ENCODE results near the gene DUXB.

DUXB gene, protein sequence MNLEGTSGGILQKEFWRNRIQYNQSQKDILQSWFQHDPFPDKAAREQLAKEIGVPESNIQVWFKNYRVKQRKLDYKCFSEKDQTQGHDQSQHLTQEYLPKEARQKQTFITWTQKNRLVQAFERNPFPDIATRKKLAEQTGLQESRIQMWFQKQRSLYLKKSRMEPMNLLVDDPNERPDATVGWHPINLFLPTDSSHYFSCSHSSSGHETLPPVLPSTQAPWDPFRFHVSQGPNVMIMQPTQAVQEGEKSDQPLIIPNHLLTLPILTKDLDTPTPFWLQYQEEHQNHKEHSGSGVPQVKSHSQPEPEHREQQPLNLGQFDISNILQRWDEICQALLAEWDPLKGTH

DNA sequence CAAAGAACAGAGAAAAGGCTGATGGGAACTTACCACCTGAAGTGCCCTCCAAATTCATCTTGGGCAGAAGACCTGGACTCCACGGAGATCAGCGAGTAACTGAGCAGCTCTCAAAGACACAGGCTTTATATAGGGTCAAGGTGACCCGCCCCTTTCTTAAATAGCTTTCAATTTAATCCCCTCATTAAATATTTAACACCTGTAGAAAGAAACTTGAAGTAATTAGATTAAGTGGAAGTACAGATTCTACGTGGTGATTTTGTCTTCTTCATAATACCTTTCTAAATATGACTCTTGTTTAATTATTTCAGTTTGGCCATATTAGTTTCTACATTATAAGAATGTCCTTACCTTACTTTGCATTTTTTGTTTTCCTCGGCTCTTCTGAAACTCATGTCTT lies at the start of gene DUXB:
Gene DUXB (minus strand): TSS at position 101 of the 400 bp plus-strand sequence. CDS start 43 bp downstream, at position 58.
- Histone ChIP-seq H3K4me1 (ENCODE audit: insufficient read depth, low read length) (no peaks in the 10 kb centered on the region), H3K27ac (ENCODE audit: low read depth, low read length) (no peak within 1 kb of the TSS), H3K36me3 (ENCODE audit: insufficient read depth, low read length) (no peaks in the 10 kb centered on the region), H3K4me3 (ENCODE audit: low read depth in 1 of 2, low read length in 2 of 2) (no peak within 1 kb of the TSS), H3K9me3 (ENCODE audit: low read length) (no peaks in the 10 kb centered on the region), H3K9ac (ENCODE audit: low read length) (no peak within 1 kb of the TSS), H3K27me3 (ENCODE audit: control insufficient read depth in 1 of 2, insufficient read depth in 2 of 2, low read length in 2 of 2) (no peaks in the 10 kb centered on the region)

DNA sequence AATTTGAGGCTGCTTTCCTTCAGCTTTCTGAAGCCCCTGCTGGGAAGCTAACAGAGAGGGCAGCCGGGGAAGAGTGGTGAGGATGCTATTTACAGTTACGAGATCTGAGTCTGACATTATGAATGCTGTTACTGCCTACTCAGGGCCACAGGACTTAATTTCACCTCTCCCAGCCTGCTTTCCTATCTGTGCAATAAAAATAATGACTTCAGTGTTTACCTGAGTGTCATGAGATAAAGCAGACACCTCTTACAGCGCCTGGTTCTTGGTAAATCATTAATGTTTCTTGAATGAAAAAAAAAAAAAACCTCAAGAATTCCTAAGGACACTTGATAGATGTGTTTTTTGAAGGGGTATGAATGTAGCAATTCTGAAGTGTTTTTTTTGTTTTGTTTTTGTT lies 49.3 kb upstream of the DUXB start:
- Histone ChIP-seq H3K27me3 (ENCODE audit: control insufficient read depth in 1 of 2, insufficient read depth in 2 of 2, low read length in 2 of 2) (no peaks in the 10 kb centered on the region), H3K9ac (ENCODE audit: low read length) (no peak overlapping the region), H3K9me3 (ENCODE audit: low read length) (no peaks in the 10 kb centered on the region), H3K4me1 (ENCODE audit: insufficient read depth, low read length) (no peaks in the 10 kb centered on the region), H3K36me3 (ENCODE audit: insufficient read depth, low read length) (no peaks in the 10 kb centered on the region), H3K4me3 (ENCODE audit: low read depth in 1 of 2, low read length in 2 of 2) (no peak overlapping the region), H3K27ac (ENCODE audit: low read depth, low read length) (no peak overlapping the region)

DNA sequence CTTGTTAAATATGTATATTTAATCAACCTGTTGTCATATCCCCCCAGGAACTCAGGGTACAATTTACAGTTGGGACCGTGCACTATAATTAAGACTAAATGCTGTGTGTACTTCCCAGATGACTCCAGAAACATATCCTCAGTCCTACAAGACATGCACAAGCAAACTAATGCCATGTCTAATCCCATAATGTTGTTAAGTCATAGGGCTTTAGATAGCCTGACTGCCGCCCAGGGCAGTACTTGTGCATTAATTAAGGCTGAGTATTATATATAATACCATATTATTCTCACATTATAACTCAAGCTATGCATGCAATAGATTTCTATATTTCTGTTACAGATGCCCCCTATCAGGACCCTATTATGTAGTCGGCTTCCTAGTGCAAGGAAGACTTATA lies 45.1 kb upstream of the DUXB start:
- Histone ChIP-seq H3K27me3 (ENCODE audit: control insufficient read depth in 1 of 2, insufficient read depth in 2 of 2, low read length in 2 of 2) (no peaks in the 10 kb centered on the region), H3K27ac (ENCODE audit: low read depth, low read length) (no peak overlapping the region), H3K4me3 (ENCODE audit: low read depth in 1 of 2, low read length in 2 of 2) (no peak overlapping the region), H3K4me1 (ENCODE audit: insufficient read depth, low read length) (no peaks in the 10 kb centered on the region), H3K36me3 (ENCODE audit: insufficient read depth, low read length) (no peaks in the 10 kb centered on the region), H3K9ac (ENCODE audit: low read length) (no peak overlapping the region), H3K9me3 (ENCODE audit: low read length) (no peaks in the 10 kb centered on the region)

DNA sequence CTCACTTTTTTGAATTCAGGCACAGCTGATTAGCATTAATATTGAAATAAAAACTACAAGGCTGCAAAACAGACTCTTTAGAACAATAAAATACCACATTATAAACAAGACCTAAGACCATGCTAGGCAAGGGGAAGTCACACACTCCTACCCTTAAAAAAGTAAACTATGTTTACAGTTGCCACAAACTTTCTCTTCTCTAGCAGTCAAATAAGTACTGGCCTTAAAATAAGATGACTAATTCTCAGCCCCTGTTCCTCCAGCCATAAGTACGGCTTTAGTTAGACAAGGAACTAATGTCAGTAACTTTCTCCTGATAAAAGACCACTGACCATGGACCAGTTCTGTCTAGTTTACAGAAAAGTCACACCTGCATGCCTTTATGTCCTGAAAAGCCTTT lies 44.6 kb upstream of the DUXB start:
- no peak overlapping the region for H3K9ac ChIP-seq (ENCODE audit: low read length)

DNA sequence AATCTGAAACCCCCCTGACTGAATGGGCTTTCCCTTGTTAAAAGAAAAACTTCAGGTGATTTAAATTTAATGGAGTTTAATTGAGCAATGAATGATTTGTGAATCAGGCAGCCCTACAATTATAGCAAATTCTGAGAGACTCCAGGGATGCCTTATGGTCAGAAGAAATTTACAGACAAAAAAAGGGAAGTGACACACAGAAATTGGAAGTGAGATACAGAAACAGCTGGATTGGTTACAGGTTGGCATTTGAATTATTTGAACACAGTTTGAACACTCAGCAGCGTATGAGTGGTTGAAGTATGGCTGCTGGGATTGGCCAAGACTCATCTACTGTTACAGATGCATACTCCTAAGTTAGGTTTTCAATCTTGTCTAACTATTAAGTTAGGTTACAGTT lies 44.0 kb upstream of the DUXB start:
- H3K36me3 ChIP-seq (ENCODE audit: insufficient read depth, low read length): no peaks in the 10 kb centered on the region
- no peaks in the 10 kb centered on the region for H3K4me1 ChIP-seq (ENCODE audit: insufficient read depth, low read length)
- no peaks in the 10 kb centered on the region for H3K27me3 ChIP-seq (ENCODE audit: control insufficient read depth in 1 of 2, insufficient read depth in 2 of 2, low read length in 2 of 2)
- no peak overlapping the region for H3K4me3 ChIP-seq (ENCODE audit: low read depth in 1 of 2, low read length in 2 of 2)
- no peaks in the 10 kb centered on the region for H3K9me3 ChIP-seq (ENCODE audit: low read length)
- no peak overlapping the region for H3K9ac ChIP-seq (ENCODE audit: low read length)
- H3K27ac ChIP-seq (ENCODE audit: low read depth, low read length): no peak overlapping the region

More for the DNA sequence above, 44.6 kb upstream of the DUXB start:
- Histone ChIP-seq H3K27ac (ENCODE audit: low read depth, low read length) (no peak overlapping the region), H3K4me1 (ENCODE audit: insufficient read depth, low read length) (no peaks in the 10 kb centered on the region), H3K4me3 (ENCODE audit: low read depth in 1 of 2, low read length in 2 of 2) (no peak overlapping the region), H3K27me3 (ENCODE audit: control insufficient read depth in 1 of 2, insufficient read depth in 2 of 2, low read length in 2 of 2) (no peaks in the 10 kb centered on the region), H3K9me3 (ENCODE audit: low read length) (no peaks in the 10 kb centered on the region), H3K36me3 (ENCODE audit: insufficient read depth, low read length) (no peaks in the 10 kb centered on the region)

DNA sequence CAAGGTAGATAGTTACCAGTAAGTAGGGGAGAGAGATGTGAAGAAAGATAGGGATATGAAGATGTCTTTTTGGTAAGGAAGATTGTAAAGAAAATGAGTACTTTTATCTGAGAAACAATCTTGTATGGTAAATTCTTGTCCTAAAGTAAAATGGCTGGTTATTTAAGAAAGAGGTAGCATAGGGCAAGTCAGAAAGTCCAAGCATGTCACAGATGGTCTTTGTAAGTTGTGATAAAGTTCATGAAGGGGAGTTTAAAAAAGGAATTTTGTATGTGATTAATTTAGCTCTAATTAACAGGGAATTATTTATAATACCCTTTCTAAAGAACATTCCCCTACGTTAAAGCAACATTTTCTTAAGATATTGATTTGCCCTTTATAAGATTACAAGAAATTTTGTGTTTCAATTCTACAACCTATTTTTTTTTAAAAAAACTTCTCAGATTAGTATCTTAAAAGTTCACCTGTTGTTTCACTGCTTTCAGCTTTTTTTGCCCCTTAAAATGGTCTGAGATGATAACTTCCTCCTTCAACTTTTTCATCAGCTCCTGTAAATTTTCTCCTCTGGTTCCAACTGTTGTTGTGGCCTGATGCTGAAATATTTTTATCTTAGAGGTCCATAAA lies 41.3 kb upstream of the DUXB start:
- Histone ChIP-seq H3K27ac (ENCODE audit: low read depth, low read length) (no peak overlapping the region), H3K9ac (ENCODE audit: low read length) (no peak overlapping the region), H3K4me1 (ENCODE audit: insufficient read depth, low read length) (no peaks in the 10 kb centered on the region), H3K27me3 (ENCODE audit: control insufficient read depth in 1 of 2, insufficient read depth in 2 of 2, low read length in 2 of 2) (no peaks in the 10 kb centered on the region), H3K36me3 (ENCODE audit: insufficient read depth, low read length) (no peaks in the 10 kb centered on the region), H3K4me3 (ENCODE audit: low read depth in 1 of 2, low read length in 2 of 2) (no peak overlapping the region), H3K9me3 (ENCODE audit: low read length) (no peaks in the 10 kb centered on the region)

DNA sequence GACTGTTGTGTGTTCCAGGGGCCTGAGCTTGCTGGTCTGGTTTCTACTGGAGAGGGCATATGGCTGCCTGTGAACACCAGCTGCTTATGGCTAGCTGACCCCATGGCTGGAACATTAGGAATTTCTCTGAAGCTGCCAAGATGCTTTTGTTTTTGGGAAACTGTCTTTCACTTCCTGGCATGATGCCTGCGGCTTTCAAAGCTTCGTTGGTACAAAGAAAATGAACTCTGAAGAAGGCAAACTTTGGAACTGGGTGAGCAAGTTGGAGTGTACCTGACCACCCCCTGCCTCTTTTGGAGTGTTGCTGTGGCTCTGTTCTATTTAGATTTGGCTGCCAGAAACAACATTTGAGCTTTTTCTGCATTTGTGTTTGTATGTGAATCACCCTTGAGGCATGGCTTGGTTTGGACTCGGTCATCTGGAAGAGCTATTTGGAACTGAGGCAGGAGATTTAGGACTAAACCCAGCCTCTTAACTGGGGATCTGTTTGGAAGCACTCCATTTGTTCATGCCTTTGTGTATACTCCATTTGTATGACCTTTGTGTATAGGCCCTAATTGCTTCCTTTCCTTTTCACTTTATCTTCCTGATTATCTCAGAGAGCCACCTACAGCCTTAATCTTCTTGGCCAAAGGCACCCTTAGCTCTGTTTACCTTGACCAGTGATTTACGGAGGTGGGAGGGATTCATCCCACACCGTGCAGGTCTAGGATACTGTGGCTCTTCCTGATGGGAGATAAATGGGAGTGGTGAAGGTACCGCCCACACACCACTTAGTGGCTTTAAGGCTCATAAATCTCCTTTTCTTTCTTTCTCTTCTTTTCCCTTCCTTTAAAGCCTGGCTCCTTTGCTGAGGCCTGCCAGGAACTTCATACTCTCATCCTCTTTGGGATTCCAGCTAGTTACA lies 32.3 kb upstream of the DUXB start:
- peak overlapping the region; percentile 57 for H3K27ac ChIP-seq (ENCODE audit: low read depth, low read length)
- H3K4me1 ChIP-seq (ENCODE audit: insufficient read depth, low read length): peaks cover 20% of the 10 kb centered on the region
- H3K27me3 ChIP-seq (ENCODE audit: control insufficient read depth in 1 of 2, insufficient read depth in 2 of 2, low read length in 2 of 2): no peaks in the 10 kb centered on the region
- H3K36me3 ChIP-seq (ENCODE audit: insufficient read depth, low read length): no peaks in the 10 kb centered on the region
- no peak overlapping the region for H3K9ac ChIP-seq (ENCODE audit: low read length)
- H3K4me3 ChIP-seq (ENCODE audit: low read depth in 1 of 2, low read length in 2 of 2): peak overlapping the region in 1 of 2 donors; percentile 19
- no peaks in the 10 kb centered on the region for H3K9me3 ChIP-seq (ENCODE audit: low read length)

DNA sequence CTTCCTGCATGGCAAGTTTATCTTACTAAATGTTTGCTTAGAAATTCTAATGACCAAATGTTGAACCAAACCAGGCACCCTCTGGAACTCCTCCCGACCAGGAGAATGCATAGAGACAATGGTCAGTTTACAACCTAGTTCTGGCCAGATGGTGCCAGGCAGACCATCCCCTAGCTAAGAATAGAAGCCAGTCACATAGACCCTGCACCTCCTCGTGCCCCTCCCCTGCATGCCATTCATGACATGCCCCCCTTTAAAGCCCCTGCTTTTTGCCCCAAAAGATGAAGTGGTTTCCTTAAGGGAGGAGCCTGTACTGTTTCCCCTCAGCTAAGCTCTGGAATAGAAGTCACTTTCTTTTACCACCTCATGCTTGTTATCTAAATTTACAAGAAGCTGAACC lies 31.6 kb upstream of the DUXB start:
- Histone ChIP-seq H3K9ac (ENCODE audit: low read length) (no peak overlapping the region), H3K9me3 (ENCODE audit: low read length) (no peaks in the 10 kb centered on the region), H3K27me3 (ENCODE audit: control insufficient read depth in 1 of 2, insufficient read depth in 2 of 2, low read length in 2 of 2) (no peaks in the 10 kb centered on the region), H3K36me3 (ENCODE audit: insufficient read depth, low read length) (no peaks in the 10 kb centered on the region), H3K4me3 (ENCODE audit: low read depth in 1 of 2, low read length in 2 of 2) (peak overlapping the region in 1 of 2 donors; percentile 19), H3K4me1 (ENCODE audit: insufficient read depth, low read length) (peaks cover 20% of the 10 kb centered on the region), H3K27ac (ENCODE audit: low read depth, low read length) (peak overlapping the region; percentile 57)

DNA sequence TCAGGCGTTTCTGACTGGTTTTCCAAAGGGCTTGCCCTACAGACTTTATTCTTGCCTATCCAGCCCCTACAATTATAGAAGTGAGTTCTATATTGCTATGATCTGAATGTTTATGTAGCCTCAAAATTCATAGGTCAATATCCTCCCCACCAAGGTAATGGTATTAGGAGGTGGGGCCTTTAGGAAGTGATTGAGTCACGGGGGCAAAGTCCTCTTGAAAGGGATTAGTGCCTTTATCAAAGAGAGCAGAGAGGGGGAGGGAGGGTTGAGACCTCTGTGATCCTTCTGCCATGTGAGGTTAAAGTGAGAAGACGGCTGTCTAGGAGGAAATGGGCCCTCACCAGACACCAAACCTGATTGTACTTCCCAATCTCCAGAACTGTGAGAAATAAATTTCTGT lies 26.0 kb upstream of the DUXB start:
- Histone ChIP-seq H3K4me1 (ENCODE audit: insufficient read depth, low read length) (no peaks in the 10 kb centered on the region), H3K27me3 (ENCODE audit: control insufficient read depth in 1 of 2, insufficient read depth in 2 of 2, low read length in 2 of 2) (no peaks in the 10 kb centered on the region), H3K9me3 (ENCODE audit: low read length) (no peaks in the 10 kb centered on the region), H3K4me3 (ENCODE audit: low read depth in 1 of 2, low read length in 2 of 2) (no peak overlapping the region), H3K9ac (ENCODE audit: low read length) (no peak overlapping the region), H3K36me3 (ENCODE audit: insufficient read depth, low read length) (no peaks in the 10 kb centered on the region), H3K27ac (ENCODE audit: low read depth, low read length) (no peak overlapping the region)

DNA sequence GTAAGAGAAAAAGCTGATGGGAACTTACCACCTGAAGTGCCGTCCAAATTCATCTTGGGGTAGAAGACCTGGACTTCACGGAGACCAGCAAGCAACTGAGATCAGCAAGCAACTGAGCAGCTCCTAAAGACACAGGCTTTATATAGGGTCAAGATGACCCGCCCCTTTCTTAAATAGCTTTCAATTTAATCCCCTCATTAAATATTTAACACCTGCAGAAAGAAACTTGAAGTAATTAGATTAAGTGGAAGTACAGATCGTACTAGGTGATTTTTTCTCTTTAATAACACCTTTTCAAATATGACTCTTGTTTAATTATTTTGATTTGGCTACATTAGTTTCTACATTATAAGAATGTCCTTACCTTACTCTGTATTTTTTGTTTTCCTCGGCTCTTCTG lies 25.1 kb upstream of the DUXB start, which contains the start of gene CPHXL:
Gene CPHXL (minus strand): TSS at position 101 of the 400 bp plus-strand sequence. CDS start 48 bp downstream, at position 53.
- Histone ChIP-seq H3K27me3 (ENCODE audit: control insufficient read depth in 1 of 2, insufficient read depth in 2 of 2, low read length in 2 of 2) (no peaks in the 10 kb centered on the region), H3K4me1 (ENCODE audit: insufficient read depth, low read length) (no peaks in the 10 kb centered on the region), H3K27ac (ENCODE audit: low read depth, low read length) (no peak within 1 kb of the TSS), H3K9me3 (ENCODE audit: low read length) (no peaks in the 10 kb centered on the region), H3K9ac (ENCODE audit: low read length) (no peak within 1 kb of the TSS), H3K36me3 (ENCODE audit: insufficient read depth, low read length) (no peaks in the 10 kb centered on the region), H3K4me3 (ENCODE audit: low read depth in 1 of 2, low read length in 2 of 2) (no peak within 1 kb of the TSS)

DNA sequence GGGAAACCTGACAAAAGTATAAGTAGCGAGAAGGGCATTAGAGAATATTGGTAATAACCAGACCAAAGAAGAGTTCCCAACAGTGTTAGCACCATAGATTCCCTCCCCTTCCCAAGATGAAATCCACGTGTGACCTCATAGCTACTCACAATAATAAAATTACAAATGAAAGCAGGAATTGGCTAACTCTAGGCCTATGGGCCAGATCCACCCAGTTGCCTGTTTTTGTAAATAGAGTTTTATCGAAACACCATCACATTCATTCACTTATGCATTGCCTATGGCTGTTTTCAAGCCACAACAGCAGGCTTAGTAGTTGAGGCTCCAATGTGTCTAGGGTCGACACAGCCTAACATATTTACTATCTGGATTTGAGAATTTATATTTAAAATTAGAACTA lies 17.2 kb upstream of the DUXB start:
- no peaks in the 10 kb centered on the region for H3K4me1 ChIP-seq (ENCODE audit: insufficient read depth, low read length)
- no peaks in the 10 kb centered on the region for H3K36me3 ChIP-seq (ENCODE audit: insufficient read depth, low read length)
- H3K27me3 ChIP-seq (ENCODE audit: control insufficient read depth in 1 of 2, insufficient read depth in 2 of 2, low read length in 2 of 2): no peaks in the 10 kb centered on the region
- no peaks in the 10 kb centered on the region for H3K9me3 ChIP-seq (ENCODE audit: low read length)
- no peak overlapping the region for H3K9ac ChIP-seq (ENCODE audit: low read length)
- H3K27ac ChIP-seq (ENCODE audit: low read depth, low read length): no peak overlapping the region
- no peak overlapping the region for H3K4me3 ChIP-seq (ENCODE audit: low read depth in 1 of 2, low read length in 2 of 2)

Measured in muscle layer of colon (tissue), 2 donors.